Loucy (cell line): ENCODE data around the gene SIGLEC6.
A peak's percentile ranks its signal among the peaks of the same experiment; 100 is the strongest.

Experiments
- H2AFZ ChIP-seq: fragments of 200-600 bp; sonication (generic); 2 replicates; pipeline ENCODE4 v1.6.0; 2016; ENCODE audit warnings: antibody characterized with exemption, mild to moderate bottlenecking, low read length, moderate library complexity
- H3F3A ChIP-seq: fragments of 200-600 bp; 2 replicates; pipeline ENCODE4 v1.6.0; 2016; ENCODE audit warnings: antibody characterized with exemption, low read depth, mild to moderate bottlenecking
- H3K27me3 ChIP-seq: fragments of 200-600 bp; sonication (generic); 2 replicates; pipeline ENCODE4 v1.6.1; 2014; ENCODE audit warnings: low read length, mild to moderate bottlenecking; ENCODE audit not compliant: insufficient read depth, poor library complexity, severe bottlenecking
- H3K36me3 ChIP-seq: fragments of 200-600 bp; sonication (generic); 2 replicates; pipeline ENCODE4 v1.6.1; 2016; ENCODE audit warnings: low read length; ENCODE audit not compliant: insufficient read depth
- H3K4me1 ChIP-seq: fragments of 200-600 bp; sonication (generic); 2 replicates; pipeline ENCODE4 v1.5.1; 2014; ENCODE audit warnings: low read length, mild to moderate bottlenecking; ENCODE audit not compliant: insufficient read depth, poor library complexity, severe bottlenecking
- H3K4me2 ChIP-seq: fragments of 200-600 bp; sonication (generic); 2 replicates; pipeline ENCODE4 v1.6.0; 2014; ENCODE audit warnings: antibody characterized with exemption, low read length, low read depth, mild to moderate bottlenecking; ENCODE audit not compliant: poor library complexity, severe bottlenecking
- H3K4me3 ChIP-seq: fragments of 200-600 bp; sonication (generic); 2 replicates; pipeline ENCODE4 v1.5.1; 2014; ENCODE audit warnings: low read length, mild to moderate bottlenecking, mixed read lengths; ENCODE audit not compliant: poor library complexity, severe bottlenecking
- H3K79me2 ChIP-seq: fragments of 200-600 bp; sonication (generic); 2 replicates; pipeline ENCODE4 v1.6.1; 2014; ENCODE audit warnings: low read length; ENCODE audit not compliant: insufficient read depth
- H3K9ac ChIP-seq: fragments of 200-600 bp; sonication (generic); 2 replicates; pipeline ENCODE4 v1.6.0; 2014; ENCODE audit warnings: mild to moderate bottlenecking, low read depth, low read length, moderate library complexity; ENCODE audit not compliant: poor library complexity, severe bottlenecking
- H3K9me2 ChIP-seq: fragments of 200-600 bp; sonication (generic); replicated peaks from 2 replicates; pipeline ENCODE4 v1.6.1; 2016; ENCODE audit warnings: low read depth, low read length, mixed read lengths
- H3K9me3 ChIP-seq: fragments of 200-600 bp; sonication (generic); 2 replicates; pipeline ENCODE4 v1.6.1; 2014; ENCODE audit warnings: mild to moderate bottlenecking, antibody characterized with exemption, low read length, low read depth; ENCODE audit not compliant: insufficient read depth
- H4K20me1 ChIP-seq: fragments of 200-600 bp; sonication (generic); 2 replicates; pipeline ENCODE4 v1.6.0; 2014; ENCODE audit warnings: antibody characterized with exemption, low read length, mild to moderate bottlenecking; ENCODE audit not compliant: insufficient read depth, poor library complexity, severe bottlenecking
- CTCF ChIP-seq: fragments of 200-600 bp; sonication (generic); conservative IDR thresholded peaks from 2 replicates; pipeline ENCODE4 v1.5.1; 2014; ENCODE audit warnings: mild to moderate bottlenecking, antibody characterized with exemption, low read length
- EZH2phosphoT487 ChIP-seq: fragments of 200-600 bp; IDR thresholded peaks from 2 replicates; pipeline ENCODE4 v1.6.1; 2018; ENCODE audit warnings: antibody characterized with exemption, mild to moderate bottlenecking, moderate library complexity, borderline replicate concordance

The SIGLEC6 gene

DNA sequence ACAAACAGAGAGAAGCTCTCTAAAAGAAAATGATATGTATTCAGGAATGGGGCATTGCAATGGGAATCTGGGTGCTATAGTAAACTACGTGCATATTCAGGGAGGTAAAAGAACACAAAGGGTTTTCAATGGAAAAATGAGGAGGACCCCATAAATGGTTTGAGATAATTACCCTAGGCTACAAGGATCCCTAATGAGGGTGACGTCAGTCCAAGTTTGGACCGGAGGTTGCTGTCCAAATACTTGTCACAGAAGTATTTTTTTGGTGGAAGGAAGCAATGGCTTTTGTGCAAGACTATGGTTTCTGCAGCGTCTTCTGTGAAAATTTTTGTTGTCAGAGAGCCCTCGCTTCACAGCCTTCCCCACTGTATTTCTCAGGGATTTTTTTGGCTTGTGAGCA lies 54.1 kb downstream of the SIGLEC6 start:
- no peak overlapping the region for H2AFZ ChIP-seq
- H3K79me2 ChIP-seq = no peaks in the 10 kb centered on the region

GRCh38 chr19:51476164-51476563 lies 55.3 kb downstream of the SIGLEC6 start:
- no peak overlapping the region for H3K4me2 ChIP-seq
- no peak overlapping the region for H3K4me3 ChIP-seq
- H3F3A ChIP-seq = no peaks in the 10 kb centered on the region
- no peaks in the 10 kb centered on the region for H4K20me1 ChIP-seq
- no peak overlapping the region for H3K9ac ChIP-seq
- H3K27me3 ChIP-seq = no peaks in the 10 kb centered on the region
- H3K9me2 ChIP-seq = no peaks in the 10 kb centered on the region
- H3K9me3 ChIP-seq = no peaks in the 10 kb centered on the region
- no peaks in the 10 kb centered on the region for H3K4me1 ChIP-seq
- no peaks in the 10 kb centered on the region for H3K79me2 ChIP-seq
- no peak overlapping the region for H2AFZ ChIP-seq
- no peaks in the 10 kb centered on the region for H3K36me3 ChIP-seq
- TF ChIP-seq CTCF (no peak), EZH2phosphoT487 (no peak)

More for the DNA sequence above, 54.1 kb downstream of the SIGLEC6 start:
- no peaks in the 10 kb centered on the region for H3K9me3 ChIP-seq
- H3K36me3 ChIP-seq = no peaks in the 10 kb centered on the region
- no peak overlapping the region for H3K4me3 ChIP-seq
- no peaks in the 10 kb centered on the region for H4K20me1 ChIP-seq
- H3K4me2 ChIP-seq = no peak overlapping the region
- H3K27me3 ChIP-seq = no peaks in the 10 kb centered on the region
- no peaks in the 10 kb centered on the region for H3F3A ChIP-seq
- no peak overlapping the region for H3K9ac ChIP-seq
- no peak for TF ChIP-seq CTCF
- no peak for TF ChIP-seq EZH2phosphoT487
- no peaks in the 10 kb centered on the region for H3K9me2 ChIP-seq
- H3K4me1 ChIP-seq = no peaks in the 10 kb centered on the region

GRCh38 chr19:51473009-51473707 lies 58.3 kb downstream of the SIGLEC6 start:
- Histone ChIP-seq H3K27me3 (no peaks in the 10 kb centered on the region), H4K20me1 (no peaks in the 10 kb centered on the region), H3K9me3 (no peaks in the 10 kb centered on the region), H3F3A (no peaks in the 10 kb centered on the region), H2AFZ (no peak overlapping the region), H3K4me2 (no peak overlapping the region), H3K9me2 (no peaks in the 10 kb centered on the region), H3K4me1 (peaks cover 16% of the 10 kb centered on the region), H3K36me3 (no peaks in the 10 kb centered on the region), H3K9ac (no peak overlapping the region), H3K79me2 (peaks cover 16% of the 10 kb centered on the region), H3K4me3 (no peak overlapping the region)
- TF ChIP-seq CTCF = peak; percentile 85
- TF ChIP-seq EZH2phosphoT487 = no peak
